Hippocampal formation (tissue), 2 donors: ENCODE measurements around the gene GCLM.
A peak's percentile ranks its signal among the peaks of the same experiment; 100 is the strongest.
"Not testable (repeated sequence)": the region's sequence is repeated elsewhere in the genome, so short reads cannot be mapped to it uniquely, and the experiment has no call there.

Source experiments
- DNase-seq, 2 donors: peaks; one replicate each; lab custom pipeline; 2025; lab: John Stamatoyannopoulos, UW

Gene GCLM

GRCh38 chr1:93909146-93910050 is at the start of gene GCLM:
GCLM (minus strand) TSS chr1:93909430; CDS start chr1:93909163, 267 bp downstream.
- DNase-seq: peak; percentile 72 to 87

GRCh38 chr1:93958726-93959100 is 49.5 kb upstream of the GCLM start:
- no peak for DNase-seq

GRCh38 chr1:93958032-93958725 is 48.9 kb upstream of the GCLM start:
- no peak for DNase-seq

- no peak for DNase-seq
Measured at GRCh38 chr1:93955765-93956164, 46.5 kb upstream of the GCLM start.

- DNase-seq: not testable (repeated sequence)
Measured at GRCh38 chr1:93947002-93947686, 37.9 kb upstream of the GCLM start.

GRCh38 chr1:93938461-93939145 is 29.4 kb upstream of the GCLM start:
- DNase-seq: no peak

- DNase-seq: no peak
Measured at GRCh38 chr1:93937997-93938396, 28.8 kb upstream of the GCLM start.

- no peak for DNase-seq
Measured at GRCh38 chr1:93925206-93925605, 16.0 kb upstream of the GCLM start.

GRCh38 chr1:93919780-93920179 is 10.6 kb upstream of the GCLM start:
- DNase-seq: no peak

GRCh38 chr1:93917302-93917701 is 8.1 kb upstream of the GCLM start:
- no peak for DNase-seq

- not testable (repeated sequence) for DNase-seq
Measured at GRCh38 chr1:93910880-93911279, 1.6 kb upstream of the GCLM start.

- DNase-seq: no peak
Measured at GRCh38 chr1:93910305-93910704, 1.1 kb upstream of the GCLM start.

GRCh38 chr1:93908394-93909145 is 660 bp downstream of the GCLM start:
- no peak for DNase-seq

GRCh38 chr1:93907718-93908117 is 1.5 kb downstream of the GCLM start:
- no peak for DNase-seq

- no peak for DNase-seq
Measured at GRCh38 chr1:93906480-93906879, 2.8 kb downstream of the GCLM start.

GRCh38 chr1:93905734-93906133 is 3.5 kb downstream of the GCLM start:
- no peak for DNase-seq

- no peak for DNase-seq
Measured at GRCh38 chr1:93905051-93905450, 4.2 kb downstream of the GCLM start.

GRCh38 chr1:93904228-93904627 is 5.0 kb downstream of the GCLM start:
- no peak for DNase-seq

GRCh38 chr1:93900723-93901504 is 8.3 kb downstream of the GCLM start:
- DNase-seq: no peak

GRCh38 chr1:93899543-93900207 is 9.6 kb downstream of the GCLM start:
- DNase-seq: no peak
